IPS-18c (cell line): ENCODE data around the gene TIMP3.
"Not testable (repeated sequence)": the region's sequence is repeated elsewhere in the genome, so short reads cannot be mapped to it uniquely, and the experiment has no call there.

Experiments
- H3K4me3 ChIP-seq: 2 replicates; pipeline ENCODE4 v1.7.0; 2013; ENCODE audit warnings: low read depth, mild to moderate bottlenecking, low read length, moderate library complexity; ENCODE audit not compliant: insufficient read depth
- H3K9me3 ChIP-seq: one replicate; pipeline ENCODE4 v1.6.1; 2013; ENCODE audit warnings: mild to moderate bottlenecking, low read length, moderate library complexity; ENCODE audit not compliant: control insufficient read depth, insufficient read depth

The TIMP3 gene

DNA sequence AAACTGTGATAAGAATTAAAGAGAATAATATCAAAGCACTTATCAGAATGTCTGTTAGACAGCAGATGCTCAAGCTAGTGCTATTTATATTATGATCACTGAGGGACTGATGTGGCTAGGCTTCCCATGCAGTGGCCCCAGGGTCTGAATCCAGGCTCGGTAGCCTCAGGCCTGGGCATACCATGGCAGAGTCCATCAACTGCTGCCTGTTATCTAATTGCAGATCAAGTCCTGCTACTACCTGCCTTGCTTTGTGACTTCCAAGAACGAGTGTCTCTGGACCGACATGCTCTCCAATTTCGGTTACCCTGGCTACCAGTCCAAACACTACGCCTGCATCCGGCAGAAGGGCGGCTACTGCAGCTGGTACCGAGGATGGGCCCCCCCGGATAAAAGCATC is 57.5 kb downstream of the TIMP3 start:
- Histone ChIP-seq H3K9me3 (no peaks in the 10 kb centered on the region), H3K4me3 (no peak overlapping the region)

DNA sequence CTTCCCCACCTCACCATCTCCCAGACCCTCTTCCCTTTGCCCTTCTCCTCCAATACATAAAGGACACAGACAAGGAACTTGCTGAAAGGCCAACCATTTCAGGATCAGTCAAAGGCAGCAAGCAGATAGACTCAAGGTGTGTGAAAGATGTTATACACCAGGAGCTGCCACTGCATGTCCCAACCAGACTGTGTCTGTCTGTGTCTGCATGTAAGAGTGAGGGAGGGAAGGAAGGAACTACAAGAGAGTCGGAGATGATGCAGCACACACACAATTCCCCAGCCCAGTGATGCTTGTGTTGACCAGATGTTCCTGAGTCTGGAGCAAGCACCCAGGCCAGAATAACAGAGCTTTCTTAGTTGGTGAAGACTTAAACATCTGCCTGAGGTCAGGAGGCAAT is 58.2 kb downstream of the TIMP3 start:
- no peaks in the 10 kb centered on the region for H3K9me3 ChIP-seq
- no peak overlapping the region for H3K4me3 ChIP-seq

DNA sequence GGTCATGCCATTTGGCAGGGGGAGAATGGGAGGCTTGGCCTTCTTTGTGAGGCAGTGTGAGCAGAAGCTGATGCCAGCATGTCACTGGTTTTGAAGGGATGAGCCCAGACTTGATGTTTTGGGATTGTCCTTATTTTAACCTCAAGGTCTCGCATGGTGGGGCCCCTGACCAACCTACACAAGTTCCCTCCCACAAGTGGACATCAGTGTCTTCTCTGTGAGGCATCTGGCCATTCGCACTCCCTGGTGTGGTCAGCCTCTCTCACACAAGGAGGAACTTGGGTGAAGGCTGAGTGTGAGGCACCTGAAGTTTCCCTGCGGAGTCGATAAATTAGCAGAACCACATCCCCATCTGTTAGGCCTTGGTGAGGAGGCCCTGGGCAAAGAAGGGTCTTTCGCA is 59.8 kb downstream of the TIMP3 start:
- no peaks in the 10 kb centered on the region for H3K9me3 ChIP-seq
- no peak overlapping the region for H3K4me3 ChIP-seq

DNA sequence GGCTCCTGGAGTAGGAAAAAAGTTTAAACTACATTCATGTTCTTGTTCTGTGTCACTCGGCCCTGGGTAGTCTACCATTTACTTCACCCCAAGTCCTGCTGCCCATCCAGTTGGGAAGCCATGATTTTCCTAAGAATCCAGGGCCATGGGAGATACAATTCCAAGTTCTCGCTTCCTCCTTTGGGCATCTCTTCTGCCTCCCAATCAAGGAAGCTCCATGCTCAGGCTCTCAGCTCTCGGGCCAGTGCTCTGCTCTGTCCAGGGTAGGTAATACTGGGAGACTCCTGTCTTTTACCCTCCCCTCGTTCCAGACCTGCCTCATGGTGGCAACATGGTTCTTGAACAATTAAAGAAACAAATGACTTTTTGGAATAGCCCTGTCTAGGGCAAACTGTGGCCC is 60.6 kb downstream of the TIMP3 start:
- H3K9me3 ChIP-seq: no peaks in the 10 kb centered on the region
- H3K4me3 ChIP-seq: no peak overlapping the region

DNA sequence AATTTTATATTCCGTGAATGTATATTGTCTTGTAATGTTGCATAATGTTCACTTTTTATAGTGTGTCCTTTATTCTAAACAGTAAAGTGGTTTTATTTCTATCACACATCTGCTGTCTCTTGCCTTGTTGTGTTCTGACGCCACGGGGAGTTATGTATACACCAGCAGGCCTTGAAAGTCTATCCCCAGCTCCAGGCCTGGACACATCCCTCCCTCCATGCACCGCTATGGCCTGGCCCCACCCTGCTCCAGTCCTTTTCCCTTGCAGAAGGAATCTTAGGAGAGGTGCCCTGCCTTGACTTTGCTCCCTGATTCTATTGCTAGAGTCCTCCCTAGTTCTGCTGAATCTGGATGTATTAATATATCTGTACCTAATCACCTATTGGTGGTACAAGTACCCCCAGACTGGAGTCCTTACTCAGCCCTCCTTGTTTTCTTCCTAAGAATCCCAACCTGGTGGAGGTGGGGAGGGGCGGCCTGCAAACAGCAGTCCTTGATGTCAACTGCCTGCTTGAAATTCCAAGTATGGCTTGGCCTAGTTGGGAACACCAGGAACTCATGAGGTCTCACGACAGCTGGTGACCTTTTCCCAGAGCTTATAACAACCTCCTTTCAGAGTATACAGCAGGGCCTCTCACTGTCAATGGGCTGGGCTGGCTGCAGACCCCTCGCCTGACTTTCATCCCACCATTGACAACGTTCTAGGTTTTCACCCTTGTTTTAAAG is 61.6 kb downstream of the TIMP3 start:
- no peaks in the 10 kb centered on the region for H3K9me3 ChIP-seq
- H3K4me3 ChIP-seq: no peak overlapping the region

DNA sequence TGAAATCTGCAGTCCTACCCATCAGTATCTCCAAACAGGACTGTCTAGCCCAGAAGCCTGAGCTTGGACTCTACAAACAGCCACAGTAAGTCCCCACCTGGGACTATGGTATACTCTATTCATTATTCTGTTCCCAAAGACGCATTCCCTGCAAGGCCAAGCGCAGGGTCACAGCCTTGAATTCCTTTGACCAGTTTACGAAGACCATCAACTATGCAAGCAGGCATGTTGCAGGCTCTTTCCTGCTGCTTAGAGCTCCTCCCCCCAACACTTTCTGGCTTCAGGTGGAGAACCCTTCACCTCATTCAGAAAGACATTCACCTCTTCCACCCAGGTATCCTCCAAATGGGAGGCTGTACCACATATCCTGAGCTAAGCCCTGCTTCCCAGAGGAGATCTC is 62.5 kb downstream of the TIMP3 start:
- no peak overlapping the region for H3K4me3 ChIP-seq

DNA sequence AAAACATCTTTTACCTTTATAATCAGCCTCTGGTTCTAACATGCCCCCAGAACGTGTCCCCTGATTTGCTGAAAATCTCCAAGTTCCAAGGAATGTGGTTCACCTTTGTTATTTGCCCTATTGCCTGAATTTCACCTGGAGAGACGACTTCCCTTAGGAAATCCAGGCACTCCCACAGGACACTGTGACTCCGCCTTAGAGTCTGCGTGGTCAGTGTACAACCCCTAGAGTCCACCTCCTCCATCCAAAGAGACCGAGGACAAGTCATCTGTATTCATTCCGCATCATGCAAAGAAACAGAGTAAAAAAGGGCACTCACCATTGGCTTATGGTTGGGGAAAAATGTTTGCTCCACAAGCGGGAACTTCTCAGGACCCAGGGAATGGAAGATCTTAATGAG is 63.1 kb downstream of the TIMP3 start:
- Histone ChIP-seq H3K9me3 (no peaks in the 10 kb centered on the region), H3K4me3 (no peak overlapping the region)

More for the DNA sequence above, 62.5 kb downstream of the TIMP3 start:
- no peaks in the 10 kb centered on the region for H3K9me3 ChIP-seq

DNA sequence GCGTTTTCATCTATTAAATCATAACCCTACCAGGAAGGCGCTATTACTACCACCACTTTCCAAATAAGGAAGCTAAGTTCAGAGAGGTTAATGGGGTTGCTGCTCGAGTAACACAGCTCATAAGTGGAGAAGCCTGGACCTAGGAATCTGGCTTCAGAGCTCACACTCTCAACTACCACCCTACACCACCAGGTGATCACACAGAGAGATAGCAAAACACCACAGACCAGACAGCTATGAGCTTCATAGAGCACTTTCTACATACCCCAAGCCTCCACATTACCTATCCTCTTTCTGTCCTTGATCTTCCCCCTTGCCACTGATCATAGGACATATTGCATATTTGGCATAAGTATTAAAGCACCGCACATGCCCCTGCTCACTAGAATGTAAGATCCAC is 65.4 kb downstream of the TIMP3 start:
- Histone ChIP-seq H3K4me3 (no peak overlapping the region), H3K9me3 (no peaks in the 10 kb centered on the region)

DNA sequence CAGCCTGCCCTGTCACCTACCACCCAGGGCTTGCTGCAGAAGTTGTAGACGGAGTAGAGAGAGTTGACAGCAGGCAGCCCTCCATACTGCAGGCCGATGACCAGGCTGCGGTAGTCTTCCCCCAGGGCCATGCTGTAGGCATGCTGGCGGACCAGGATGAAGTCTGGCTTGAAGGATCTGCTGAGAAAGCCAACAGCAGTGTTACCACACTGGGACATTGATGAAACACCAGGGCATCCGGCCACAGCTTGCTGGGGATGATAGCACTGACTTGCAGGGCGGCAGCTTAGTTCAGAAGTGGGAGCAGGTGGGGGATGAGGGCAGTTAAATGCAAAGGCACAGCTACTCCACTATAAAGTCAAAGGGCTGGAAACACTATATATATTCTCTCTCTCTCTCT is 67.4 kb downstream of the TIMP3 start:
- Histone ChIP-seq H3K4me3 (no peak overlapping the region), H3K9me3 (no peaks in the 10 kb centered on the region)

DNA sequence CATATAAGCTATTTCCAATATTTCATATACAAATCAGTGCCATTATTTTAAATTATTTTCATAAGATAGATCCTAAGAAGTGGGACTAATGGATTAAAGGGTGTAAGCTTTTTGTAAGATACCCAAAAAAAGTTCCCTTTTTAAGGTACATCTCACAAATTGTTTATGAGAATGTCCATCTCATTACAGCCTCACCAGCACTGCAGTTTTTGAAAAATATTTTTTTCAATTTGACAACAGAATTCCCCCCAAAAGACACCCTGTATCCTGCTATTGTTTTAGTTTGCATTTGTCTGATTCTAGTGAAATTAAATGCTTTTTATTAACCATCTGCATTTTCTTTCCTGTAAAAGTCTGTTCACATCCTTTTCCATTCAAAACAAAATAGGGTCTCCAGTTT is 69.0 kb downstream of the TIMP3 start:
- Histone ChIP-seq H3K9me3 (no peaks in the 10 kb centered on the region), H3K4me3 (no peak overlapping the region)

DNA sequence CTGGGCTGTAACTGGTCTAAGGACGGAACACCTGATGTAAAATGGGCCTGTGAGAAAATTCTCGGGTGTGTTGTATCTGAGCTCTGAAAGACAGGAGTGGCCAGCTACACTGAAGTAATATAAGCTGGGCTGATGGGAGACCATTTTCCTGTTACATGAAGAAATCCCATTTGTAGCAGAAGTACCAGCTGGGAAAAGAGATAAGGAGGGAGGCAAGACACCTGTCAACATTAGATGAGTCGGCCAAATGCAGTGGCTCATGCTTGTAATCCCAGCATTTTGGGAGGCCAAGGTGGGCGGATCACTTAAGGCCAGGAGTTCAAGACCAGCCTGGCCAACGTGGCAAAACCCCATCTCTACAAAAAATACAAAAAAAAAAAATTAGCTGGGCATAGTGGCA is 72.1 kb downstream of the TIMP3 start:
- H3K4me3 ChIP-seq, H3K9me3 ChIP-seq: not testable (repeated sequence)

DNA sequence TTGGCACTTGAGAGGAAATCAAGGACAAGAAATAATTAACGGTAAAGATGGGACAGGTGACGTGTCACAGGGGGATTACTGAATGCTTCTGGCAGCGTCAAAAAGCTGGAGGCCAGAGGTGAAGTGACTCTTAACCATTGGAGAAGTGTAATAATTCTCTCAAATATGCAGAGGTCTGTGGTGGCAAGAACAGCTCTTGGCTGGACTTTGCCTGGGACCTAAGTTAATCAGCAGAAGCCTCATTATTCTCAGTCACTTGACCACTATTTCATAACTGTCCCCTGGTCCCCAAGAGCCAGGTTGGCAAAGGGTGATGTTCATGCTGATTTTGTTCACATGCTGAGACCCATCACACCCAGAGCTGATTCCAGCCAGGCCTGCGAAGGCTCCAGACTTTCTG is 72.9 kb downstream of the TIMP3 start:
- no peaks in the 10 kb centered on the region for H3K9me3 ChIP-seq
- no peak overlapping the region for H3K4me3 ChIP-seq

DNA sequence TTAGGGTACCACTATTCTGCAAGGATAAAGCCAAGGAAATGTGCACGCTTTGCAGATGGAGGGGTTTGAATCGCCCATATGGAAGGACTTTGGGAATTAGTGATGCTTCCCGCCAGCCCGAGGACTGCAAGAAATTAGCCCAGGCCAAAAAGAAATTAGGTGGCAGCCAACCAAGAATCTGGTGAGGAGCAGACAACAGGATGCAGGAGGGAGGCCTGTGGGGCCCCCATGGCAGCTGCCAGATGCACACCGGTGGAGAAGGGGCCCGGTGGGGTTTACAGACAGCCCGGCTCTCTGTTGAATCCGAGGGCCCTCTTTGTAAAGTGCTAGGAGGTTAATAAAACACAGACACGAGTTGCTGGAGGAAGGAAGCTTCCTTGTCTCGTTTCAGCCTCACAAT is 73.5 kb downstream of the TIMP3 start:
- Histone ChIP-seq H3K9me3 (no peaks in the 10 kb centered on the region), H3K4me3 (no peak overlapping the region)

DNA sequence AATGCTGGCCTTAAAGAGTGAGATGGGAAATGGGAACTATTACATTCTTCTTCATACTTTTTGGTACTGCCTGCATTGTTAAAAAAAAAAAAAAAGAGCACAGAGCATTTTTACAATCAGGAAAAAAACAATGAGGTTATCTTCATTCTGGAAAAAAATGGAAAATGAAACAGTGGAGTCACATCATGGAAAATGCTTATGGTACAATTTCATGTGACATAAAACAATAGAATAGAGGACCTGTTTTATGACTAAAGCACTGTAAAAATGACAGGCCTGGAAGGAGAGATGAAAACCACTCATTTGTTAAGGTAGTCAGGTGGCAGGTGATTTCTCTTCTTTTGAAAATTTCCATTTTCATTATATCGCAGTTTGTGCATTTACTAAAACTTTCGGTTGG is 75.0 kb downstream of the TIMP3 start:
- Histone ChIP-seq H3K9me3 (no peaks in the 10 kb centered on the region), H3K4me3 (no peak overlapping the region)

DNA sequence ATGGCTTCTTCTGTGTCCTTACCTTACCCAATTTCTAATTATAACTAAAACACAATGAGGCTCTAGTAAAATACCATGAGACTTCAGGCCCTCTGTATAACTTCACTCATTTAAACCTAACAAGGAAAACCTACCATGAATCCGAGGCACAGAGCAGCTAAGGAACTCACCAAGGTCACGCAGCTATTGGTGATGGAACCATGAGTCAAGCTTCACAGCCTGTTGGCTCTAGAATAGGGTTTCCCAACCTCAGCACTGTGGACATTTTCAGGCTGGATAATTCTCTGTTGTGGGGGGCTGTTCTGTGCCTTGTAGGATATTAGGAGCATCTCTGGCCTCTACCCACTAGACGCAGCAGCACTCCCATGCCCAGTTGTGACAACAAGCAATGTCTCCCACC is 75.7 kb downstream of the TIMP3 start:
- Histone ChIP-seq H3K4me3 (no peak overlapping the region), H3K9me3 (no peaks in the 10 kb centered on the region)

DNA sequence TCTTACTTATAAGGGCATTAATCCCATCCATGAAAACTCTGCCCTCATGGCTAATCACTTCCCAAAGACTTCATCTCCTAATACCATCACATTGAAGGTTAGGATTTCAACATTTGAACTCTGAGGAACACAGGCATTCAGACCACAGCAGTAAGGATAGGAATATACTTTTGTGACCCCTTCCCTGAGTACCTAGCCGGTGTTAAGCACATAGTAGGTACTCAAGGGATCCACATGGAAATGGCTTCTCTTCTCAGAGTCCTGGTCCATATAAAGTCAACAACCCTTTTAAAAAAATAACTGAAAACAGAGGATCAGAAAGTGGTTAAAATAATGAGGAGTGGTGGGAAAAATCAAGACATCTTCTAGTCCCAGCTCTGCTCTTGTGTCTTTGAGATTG is 78.0 kb downstream of the TIMP3 start:
- no peaks in the 10 kb centered on the region for H3K9me3 ChIP-seq
- no peak overlapping the region for H3K4me3 ChIP-seq

DNA sequence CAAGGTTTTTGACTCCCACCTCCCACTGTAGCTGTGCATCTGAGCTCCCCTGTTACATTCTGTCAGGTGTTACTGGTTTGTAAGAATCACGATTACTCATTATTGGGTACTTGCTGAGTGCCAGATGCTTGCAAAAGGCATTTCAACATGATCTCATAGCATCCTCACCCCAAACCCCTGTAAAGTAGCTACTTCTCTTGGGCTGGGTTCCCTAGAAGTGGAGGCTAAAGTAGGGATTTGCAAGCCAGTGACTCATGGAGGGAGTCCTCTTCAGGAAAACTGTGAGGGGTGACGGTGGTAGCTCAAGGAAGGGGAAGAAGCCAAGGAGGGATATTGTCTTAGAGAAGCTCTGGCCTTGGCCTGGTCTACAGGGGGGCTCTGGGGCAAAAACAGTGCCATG is 78.6 kb downstream of the TIMP3 start:
- Histone ChIP-seq H3K4me3 (no peak overlapping the region), H3K9me3 (no peaks in the 10 kb centered on the region)

DNA sequence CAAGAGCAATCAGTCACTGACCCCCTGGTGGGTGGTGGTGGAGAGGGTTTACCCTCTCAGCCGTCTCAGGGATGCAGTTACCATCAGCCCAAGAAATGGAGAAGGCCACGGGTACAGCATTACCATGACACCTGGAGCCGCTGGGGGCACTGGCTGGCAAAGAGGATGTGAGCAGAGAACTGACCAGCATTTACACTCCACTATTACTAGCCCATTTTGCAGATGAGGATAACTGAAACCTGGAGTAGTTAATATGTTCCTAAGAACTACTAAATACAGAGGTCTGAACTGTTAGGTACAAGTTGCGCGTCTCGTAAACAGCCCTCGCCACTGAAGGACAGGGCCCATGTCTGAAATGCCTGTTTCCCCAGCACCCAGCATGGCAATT is 79.0 kb downstream of the TIMP3 start:
- Histone ChIP-seq H3K9me3 (no peaks in the 10 kb centered on the region), H3K4me3 (no peak overlapping the region)

DNA sequence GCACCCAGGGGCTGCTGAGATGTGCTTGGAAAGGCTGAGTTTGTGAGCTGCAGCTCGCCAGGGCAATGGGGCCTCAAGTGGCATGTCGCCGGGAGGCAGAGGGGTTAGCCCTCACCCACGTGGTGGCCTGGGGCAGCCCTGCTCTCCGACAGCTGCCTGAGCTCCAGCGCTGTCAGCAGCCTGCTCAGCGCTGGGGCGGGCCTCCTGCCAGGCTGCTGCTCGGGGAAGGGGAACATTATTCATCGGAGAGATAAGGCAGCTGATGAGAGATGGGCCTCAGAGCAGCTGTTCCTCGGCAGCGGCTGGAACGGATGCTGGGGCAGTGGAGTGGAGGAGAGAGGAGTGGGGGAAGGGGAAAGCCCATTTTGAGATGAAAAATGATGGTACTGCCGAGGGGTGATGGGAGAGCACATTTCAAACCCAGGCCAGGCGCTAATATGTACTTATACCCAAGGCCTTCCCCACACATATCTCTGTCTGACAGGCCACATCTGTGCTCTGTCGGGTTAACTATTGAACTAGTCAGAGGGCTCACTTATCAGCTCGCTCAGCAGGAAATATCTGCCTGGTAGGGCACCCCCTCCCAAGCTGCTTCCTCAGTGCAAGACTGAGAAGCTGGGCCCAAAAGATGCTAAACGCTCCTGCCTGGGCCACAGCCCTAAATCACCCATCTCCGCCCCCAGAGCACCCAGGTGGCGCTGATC is 79.5 kb downstream of the TIMP3 start:
- H3K9me3 ChIP-seq: no peaks in the 10 kb centered on the region
- no peak overlapping the region for H3K4me3 ChIP-seq
